Keratinocyte (primary cell): Measurements from ENCODE around the gene NF1.

Experiments used
- EZH2 ChIP-seq: IDR thresholded peaks from one replicate; pipeline ENCODE4 v1.6.1; 2012; ENCODE audit warnings: inconsistent platforms, mild to moderate bottlenecking, low read length, moderate library complexity
- TF ChIP-seq, protein P1 (sequence below), 3 experiments: IDR thresholded peaks in 1 of 3; conservative IDR thresholded peaks in 1 of 3; optimal IDR thresholded peaks in 1 of 3; 2 replicates in 2 of 3; 3 replicates in 1 of 3; pipeline versions ENCODE3 to v1.5.1; 2011; ENCODE audit warnings: low read length in 3 of 3, mild to moderate bottlenecking in 3 of 3, moderate library complexity in 2 of 3, control low read depth in 1 of 3, inconsistent platforms in 1 of 3; ENCODE audit not compliant: insufficient read depth in 2 of 3; ENCODE audit errors: extremely low read depth in 1 of 3

DNA sequence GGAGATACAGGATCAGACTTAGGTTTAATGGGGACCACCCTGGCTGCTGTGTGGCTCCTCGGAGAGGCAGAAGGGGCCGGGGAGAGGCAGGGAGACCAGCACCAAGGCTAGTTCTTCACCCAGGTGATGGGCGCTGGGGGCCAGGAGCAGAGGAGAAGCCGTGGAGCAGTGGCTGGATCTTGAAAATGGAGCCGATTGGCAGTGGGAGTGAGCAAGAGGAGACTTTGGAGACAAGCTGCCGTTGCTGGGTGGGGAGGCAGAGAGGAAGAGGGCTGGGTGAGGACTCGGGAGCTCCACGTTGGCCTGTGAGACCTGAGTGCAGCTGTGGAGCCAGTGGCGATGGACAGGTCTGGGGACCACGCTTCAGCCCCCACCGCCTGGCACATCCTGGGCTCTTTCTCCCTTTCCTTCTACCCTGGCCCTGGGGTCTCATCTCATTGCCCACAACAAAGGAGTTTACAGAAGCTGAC, 305.7 kb downstream of the NF1 start:
- TF ChIP-seq, protein P1, sequence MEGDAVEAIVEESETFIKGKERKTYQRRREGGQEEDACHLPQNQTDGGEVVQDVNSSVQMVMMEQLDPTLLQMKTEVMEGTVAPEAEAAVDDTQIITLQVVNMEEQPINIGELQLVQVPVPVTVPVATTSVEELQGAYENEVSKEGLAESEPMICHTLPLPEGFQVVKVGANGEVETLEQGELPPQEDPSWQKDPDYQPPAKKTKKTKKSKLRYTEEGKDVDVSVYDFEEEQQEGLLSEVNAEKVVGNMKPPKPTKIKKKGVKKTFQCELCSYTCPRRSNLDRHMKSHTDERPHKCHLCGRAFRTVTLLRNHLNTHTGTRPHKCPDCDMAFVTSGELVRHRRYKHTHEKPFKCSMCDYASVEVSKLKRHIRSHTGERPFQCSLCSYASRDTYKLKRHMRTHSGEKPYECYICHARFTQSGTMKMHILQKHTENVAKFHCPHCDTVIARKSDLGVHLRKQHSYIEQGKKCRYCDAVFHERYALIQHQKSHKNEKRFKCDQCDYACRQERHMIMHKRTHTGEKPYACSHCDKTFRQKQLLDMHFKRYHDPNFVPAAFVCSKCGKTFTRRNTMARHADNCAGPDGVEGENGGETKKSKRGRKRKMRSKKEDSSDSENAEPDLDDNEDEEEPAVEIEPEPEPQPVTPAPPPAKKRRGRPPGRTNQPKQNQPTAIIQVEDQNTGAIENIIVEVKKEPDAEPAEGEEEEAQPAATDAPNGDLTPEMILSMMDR (optimal IDR thresholded peaks at IDR 0.05 in 1 of 3, IDR thresholded peaks at IDR 0.05 in 1 of 3, conservative IDR thresholded peaks at IDR 0.05 in 1 of 3; ENCODE audit: extremely low read depth in 1 of 3, insufficient read depth in 2 of 3, low read length in 3 of 3) = no peak
- no peak for TF ChIP-seq EZH2
